Endothelial cell of umbilical vein (primary cell): ENCODE measurements around the gene ARHGEF38. TPM values are rescaled to one million over a fixed set of nuclear protein-coding genes. Genes with fewer than 3 reads are reported as not detected.

ENCODE experiments used
- BruUV-seq: library from RNA; stranded (reverse); fragments of 400-500 nt; replicated peaks from 2 replicates; lab custom pipeline; 2021; lab: Mats Ljungman, UMichigan
- CTCF ChIA-PET: fragments of 300-600, 350-600 bp; sonication (Branson Sonifier 250); formaldehyde crosslinking; loops from one replicate; lab custom pipeline; 2021; ENCODE audit warnings: antibody characterized with exemption, inconsistent platforms; lab: Charles Lee
- POLR2A ChIA-PET: fragments of 300-600, 350-600 bp; sonication (Branson Sonifier 250); formaldehyde crosslinking; loops from one replicate; lab custom pipeline; 2021; ENCODE audit warnings: antibody characterized with exemption, inconsistent platforms; lab: Charles Lee
- DNase-seq: peaks from one replicate; pipeline ENCODE4 v3.0.0-alpha.2; 2011; ENCODE audit warnings: low read depth, low spot score
- FAIRE-seq: peaks from 2 replicates; lab custom pipeline; 2011; peaks lifted over from hg19 to GRCh38; lab: Jason Lieb, UNC
- H2AFZ ChIP-seq: 2 replicates; pipeline ENCODE4 v1.6.0; 2012; ENCODE audit warnings: low read depth, low read length, control low read depth, inconsistent platforms
- H3K27ac ChIP-seq: 2 replicates; pipeline ENCODE4 v1.5.1; 2011; ENCODE audit warnings: low read depth, mild to moderate bottlenecking, control low read depth, low read length, moderate library complexity; ENCODE audit not compliant: insufficient read depth
- H3K27me3 ChIP-seq, 2 experiments: 2 replicates each; pipeline versions ENCODE4 v1.6.0 to v1.6.1; 2011; ENCODE audit warnings: low read length in 2 of 2, mixed read lengths in 1 of 2; ENCODE audit not compliant: control insufficient read depth in 2 of 2, insufficient read depth in 2 of 2
- H3K36me3 ChIP-seq, 2 experiments: 2 replicates in 1 of 2; 3 replicates in 1 of 2; pipeline ENCODE4 v1.5.1; 2011; ENCODE audit warnings: low read length in 2 of 2, mild to moderate bottlenecking in 1 of 2, moderate library complexity in 1 of 2; ENCODE audit not compliant: control insufficient read depth in 2 of 2, insufficient read depth in 2 of 2; ENCODE audit errors: extremely low read depth in 1 of 2
- H3K4me1 ChIP-seq: 3 replicates; pipeline ENCODE4 v1.5.1; 2011; ENCODE audit warnings: mild to moderate bottlenecking, low read length; ENCODE audit not compliant: control insufficient read depth, insufficient read depth; ENCODE audit errors: extremely low read depth
- H3K4me2 ChIP-seq: 2 replicates; pipeline ENCODE4 v1.6.1; 2011; ENCODE audit warnings: low read length, control low read depth, mixed read lengths; ENCODE audit not compliant: insufficient read depth
- H3K4me3 ChIP-seq, 3 experiments: fragments of 200-600 bp in 1 of 3; sonication (generic), shearing (Covaris generic) in 1 of 3; replicated peaks in 1 of 3; 2 replicates each; pipeline ENCODE4 v1.5.1; 2011 to 2016; ENCODE audit warnings: control low read depth in 3 of 3, low read length in 3 of 3, mild to moderate bottlenecking in 2 of 3, inconsistent platforms in 1 of 3, low read depth in 1 of 3, moderate library complexity in 1 of 3; ENCODE audit not compliant: insufficient read depth in 1 of 3
- H3K79me2 ChIP-seq: 2 replicates; pipeline ENCODE4 v1.6.0; 2012; ENCODE audit warnings: low read length, inconsistent platforms; ENCODE audit not compliant: control insufficient read depth, insufficient read depth
- H3K9ac ChIP-seq: replicated peaks from 2 replicates; pipeline ENCODE3; 2011; ENCODE audit warnings: low read length, control low read depth; ENCODE audit not compliant: insufficient read depth; ENCODE audit errors: extremely low read depth
- H3K9me1 ChIP-seq: replicated peaks from 3 replicates; pipeline ENCODE4 v1.6.0; 2011; ENCODE audit warnings: mild to moderate bottlenecking, low read length; ENCODE audit not compliant: control insufficient read depth, insufficient read depth; ENCODE audit errors: extremely low read depth
- H3K9me3 ChIP-seq: replicated peaks from 2 replicates; pipeline ENCODE4 v1.5.1; 2012; ENCODE audit warnings: low read length, inconsistent platforms; ENCODE audit not compliant: control insufficient read depth, insufficient read depth
- H4K20me1 ChIP-seq: replicated peaks from 2 replicates; pipeline ENCODE3; 2011; ENCODE audit warnings: mild to moderate bottlenecking, low read length; ENCODE audit not compliant: control insufficient read depth, insufficient read depth; ENCODE audit errors: extremely low read depth
- EZH2 ChIP-seq: IDR thresholded peaks from 2 replicates; pipeline ENCODE4 v1.6.1; 2012; ENCODE audit warnings: borderline replicate concordance, low read depth, mild to moderate bottlenecking, moderate library complexity, low read length, inconsistent platforms; ENCODE audit not compliant: severe bottlenecking
- FOS ChIP-seq: IDR thresholded peaks from 2 replicates; pipeline ENCODE4 v1.6.1; 2011; ENCODE audit warnings: mild to moderate bottlenecking, low read length, moderate library complexity, borderline replicate concordance; ENCODE audit not compliant: insufficient read depth
- GATA2 ChIP-seq: IDR thresholded peaks from 2 replicates; pipeline ENCODE4 v1.7.0; 2011; ENCODE audit warnings: low read depth, mild to moderate bottlenecking, moderate library complexity, mixed read lengths, low read length; ENCODE audit not compliant: insufficient read length, insufficient read depth
- JUN ChIP-seq: IDR thresholded peaks from 2 replicates; pipeline ENCODE4 v1.6.1; 2011; ENCODE audit warnings: borderline replicate concordance, low read depth; ENCODE audit not compliant: insufficient read length, insufficient read depth
- MYC ChIP-seq: IDR thresholded peaks from one replicate; pipeline ENCODE4 v1.6.1; 2011; ENCODE audit warnings: mild to moderate bottlenecking, low read depth, low read length
- POLR2A ChIP-seq: IDR thresholded peaks from 2 replicates; pipeline ENCODE4 v1.6.1; 2012; ENCODE audit warnings: low read depth, mild to moderate bottlenecking, control low read depth, low read length
- POLR2AphosphoS5 ChIP-seq: IDR thresholded peaks from 2 replicates; pipeline ENCODE4 v1.6.1; 2012; ENCODE audit warnings: low read depth, mild to moderate bottlenecking, control low read depth, low read length, moderate library complexity; ENCODE audit not compliant: insufficient read depth
- dilution Hi-C: fragments of 300-500 bp; cut with MboI; formaldehyde crosslinking; loops from one replicate; pipeline ENCODE4 v1.15.0; 2019; ENCODE audit warnings: low sequenced_read_pairs; ENCODE audit not compliant: extremely low pct_ligation_motif_present
- intact Hi-C: fragments of 100-400 bp; cut with micrococcal nuclease; formaldehyde crosslinking; loops from one replicate; pipeline ENCODE4 v1.10.0; 2022
- polyA plus RNA-seq, 4 experiments: library from polyadenylated mRNA; depleted of rRNA in 3 of 4; stranded (reverse) in 3 of 4; unstranded in 1 of 4; fragments of >200 nt; gene quantifications; 2 replicates each; pipeline versions ENCODE4 v1.2.1 to v1.2.3, GENCODE V29; 2011 to 2012; ENCODE audit warnings: missing spikeins in 1 of 4
- total RNA-seq: library from RNA; stranded (reverse); gene quantifications from 2 replicates; pipeline ENCODE4 v1.2.3, GENCODE V29; 2021
- TF ChIP-seq, protein P1 (sequence below), 2 donors: IDR thresholded peaks; 1 replicate in 1 of 2; 2 replicates in 1 of 2; pipeline ENCODE4 v1.5.1; 2011; ENCODE audit warnings: low read length in 2 of 2, mild to moderate bottlenecking in 2 of 2, moderate library complexity in 2 of 2, control low read depth in 1 of 2, inconsistent platforms in 1 of 2, low read depth in 1 of 2; ENCODE audit not compliant: insufficient read depth in 1 of 2; ENCODE audit errors: extremely low read depth in 1 of 2
- TF ChIP-seq, protein P2 (sequence below): IDR thresholded peaks from 2 replicates; pipeline ENCODE4 v1.6.1; 2011; ENCODE audit not compliant: insufficient read depth, insufficient read length

ARHGEF38 gene
- total and polyA plus RNA-seq, 2 donors (not counting 3 experiments of a cell fraction or from before 2014, with no cell fraction given): not detected

- H3K4me3 ChIP-seq: no peak overlapping the region
- TF ChIP-seq POLR2A (no peak), POLR2AphosphoS5 (no peak), GATA2 (no peak), EZH2 (no peak)
- TF ChIP-seq, protein P1, sequence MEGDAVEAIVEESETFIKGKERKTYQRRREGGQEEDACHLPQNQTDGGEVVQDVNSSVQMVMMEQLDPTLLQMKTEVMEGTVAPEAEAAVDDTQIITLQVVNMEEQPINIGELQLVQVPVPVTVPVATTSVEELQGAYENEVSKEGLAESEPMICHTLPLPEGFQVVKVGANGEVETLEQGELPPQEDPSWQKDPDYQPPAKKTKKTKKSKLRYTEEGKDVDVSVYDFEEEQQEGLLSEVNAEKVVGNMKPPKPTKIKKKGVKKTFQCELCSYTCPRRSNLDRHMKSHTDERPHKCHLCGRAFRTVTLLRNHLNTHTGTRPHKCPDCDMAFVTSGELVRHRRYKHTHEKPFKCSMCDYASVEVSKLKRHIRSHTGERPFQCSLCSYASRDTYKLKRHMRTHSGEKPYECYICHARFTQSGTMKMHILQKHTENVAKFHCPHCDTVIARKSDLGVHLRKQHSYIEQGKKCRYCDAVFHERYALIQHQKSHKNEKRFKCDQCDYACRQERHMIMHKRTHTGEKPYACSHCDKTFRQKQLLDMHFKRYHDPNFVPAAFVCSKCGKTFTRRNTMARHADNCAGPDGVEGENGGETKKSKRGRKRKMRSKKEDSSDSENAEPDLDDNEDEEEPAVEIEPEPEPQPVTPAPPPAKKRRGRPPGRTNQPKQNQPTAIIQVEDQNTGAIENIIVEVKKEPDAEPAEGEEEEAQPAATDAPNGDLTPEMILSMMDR (IDR thresholded peaks at IDR 0.05; ENCODE audit: extremely low read depth in 1 of 2, insufficient read depth in 1 of 2, low read depth in 1 of 2, low read length in 2 of 2): no peak
- H3K27me3 ChIP-seq: peaks cover 0 to 2% of the 10 kb centered on the region in 2 experiments
- no peaks in the 10 kb centered on the region for H4K20me1 ChIP-seq
- no peak overlapping the region for H3K27ac ChIP-seq
- intact Hi-C loops (no loop called here), dilution Hi-C loops (no loop called here)
- DNase-seq (no peak), FAIRE-seq (no peak)
- no peaks in the 10 kb centered on the region for H3K79me2 ChIP-seq
- no peaks in the 10 kb centered on the region for H3K9me1 ChIP-seq
- no peaks in the 10 kb centered on the region for H3K9me3 ChIP-seq
- H2AFZ ChIP-seq: no peak overlapping the region
- no TSS peak for BruUV-seq
- ChIA-PET POLR2A (no interaction called here), CTCF (no interaction called here)
- no peak overlapping the region for H3K4me2 ChIP-seq
- H3K9ac ChIP-seq: no peak overlapping the region
- no peaks in the 10 kb centered on the region for H3K36me3 ChIP-seq
- no peaks in the 10 kb centered on the region for H3K4me1 ChIP-seq
Measured at GRCh38 chr4:105558277-105558676, 5.9 kb downstream of the ARHGEF38 start.

DNA sequence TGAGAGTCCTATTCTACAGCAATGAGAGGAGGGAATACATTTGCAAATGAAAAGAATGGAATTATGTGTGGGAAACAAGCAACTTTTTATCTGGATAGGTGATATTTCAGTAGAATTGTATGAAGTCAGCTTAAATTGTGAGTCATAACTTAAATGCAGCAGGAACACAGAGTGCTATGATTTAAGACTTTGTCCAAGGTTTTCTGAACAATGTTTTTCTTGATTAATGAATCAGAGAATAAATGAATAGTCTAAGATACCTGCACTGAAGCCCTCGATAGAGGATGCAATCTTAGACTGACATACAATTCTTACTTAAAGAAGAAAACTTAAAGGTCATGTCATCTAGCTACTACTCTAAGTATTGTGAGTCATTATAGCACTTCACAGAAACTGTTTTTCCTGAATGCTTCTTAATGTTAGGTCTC is 8.0 kb downstream of the ARHGEF38 start:
- DNase-seq: no peak
- no peak overlapping the region for H3K4me2 ChIP-seq

More for the DNA sequence above, 8.0 kb downstream of the ARHGEF38 start:
- Histone ChIP-seq H3K4me1 (no peaks in the 10 kb centered on the region), H3K4me3 (no peak overlapping the region), H4K20me1 (no peaks in the 10 kb centered on the region), H3K27me3 (no peaks in the 10 kb centered on the region), H3K9me1 (no peaks in the 10 kb centered on the region), H3K79me2 (no peaks in the 10 kb centered on the region), H2AFZ (no peak overlapping the region), H3K27ac (no peak overlapping the region), H3K36me3 (no peaks in the 10 kb centered on the region), H3K9ac (no peak overlapping the region), H3K9me3 (no peaks in the 10 kb centered on the region)
- dilution Hi-C loops (no loop called here), intact Hi-C loops (no loop called here)
- no TSS peak for BruUV-seq
- ChIA-PET POLR2A (no interaction called here), CTCF (interaction anchor here (1.6 kb wide), 2 partner anchors 14 to 39 kb away, joined by 4 to 5 read pairs; no protein-coding TSS in a partner anchor)
- TF ChIP-seq EZH2 (no peak), JUN (no peak), POLR2AphosphoS5 (no peak), POLR2A (no peak), MYC (no peak), FOS (no peak), GATA2 (no peak)
- TF ChIP-seq, protein P1 (IDR thresholded peaks at IDR 0.05; ENCODE audit: extremely low read depth in 1 of 2, insufficient read depth in 1 of 2, low read depth in 1 of 2, low read length in 2 of 2): no peak
- TF ChIP-seq, protein P2, sequence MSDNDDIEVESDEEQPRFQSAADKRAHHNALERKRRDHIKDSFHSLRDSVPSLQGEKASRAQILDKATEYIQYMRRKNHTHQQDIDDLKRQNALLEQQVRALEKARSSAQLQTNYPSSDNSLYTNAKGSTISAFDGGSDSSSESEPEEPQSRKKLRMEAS: no peak
- FAIRE-seq: no peak
